ENCODE data around the gene HOXB8.

The HOXB8 gene

GRCh38 chr17:48567209-48567608 lies 47.9 kb downstream of the HOXB8 start:
- DNase-seq, result no peak

GRCh38 chr17:48566717-48567116 lies 48.4 kb downstream of the HOXB8 start:
- DNase-seq, result no peak

- no peak for DNase-seq
Measured at GRCh38 chr17:48565925-48566710, 49.0 kb downstream of the HOXB8 start.

- DNase-seq, result no peak
Measured at GRCh38 chr17:48565022-48565554, 50.0 kb downstream of the HOXB8 start.

- DNase-seq, result no peak
Measured at GRCh38 chr17:48564188-48565021, 50.7 kb downstream of the HOXB8 start.

GRCh38 chr17:48563867-48564187 lies 51.3 kb downstream of the HOXB8 start:
- DNase-seq, result no peak

- no peak for DNase-seq
Measured at GRCh38 chr17:48563385-48563838, 51.7 kb downstream of the HOXB8 start.

- no peak for DNase-seq
Measured at GRCh38 chr17:48562934-48563333, 52.2 kb downstream of the HOXB8 start.

Measured in CD4-positive, alpha-beta T cell treated with Interleukin-10 for 1 hour (primary cell).